Mesendoderm (in vitro differentiated cells): Measurements from ENCODE around the gene NADSYN1.
A peak's percentile ranks its signal among the peaks of the same experiment; 100 is the strongest.

Experiments
- DNase-seq: peaks from one replicate; pipeline ENCODE4 v3.0.0; 2013
- H2AK5ac ChIP-seq: 2 replicates; pipeline ENCODE4 v1.6.1; 2013; ENCODE audit warnings: low read length, inconsistent platforms
- H2BK120ac ChIP-seq: 2 replicates; pipeline ENCODE4 v1.6.1; 2013; ENCODE audit warnings: low read depth, mild to moderate bottlenecking, low read length, moderate library complexity, mixed read lengths
- H2BK15ac ChIP-seq: replicated peaks from 2 replicates; pipeline ENCODE4 v1.6.1; 2013; ENCODE audit warnings: low read depth, mild to moderate bottlenecking, moderate library complexity
- H2BK5ac ChIP-seq: 2 replicates; pipeline ENCODE4 v1.6.1; 2013; ENCODE audit warnings: low read length, inconsistent platforms
- H3K18ac ChIP-seq: 2 replicates; pipeline ENCODE4 v1.6.1; 2013; ENCODE audit warnings: mild to moderate bottlenecking, low read length, mixed read lengths
- H3K23ac ChIP-seq: one replicate; pipeline ENCODE4 v1.6.1; 2013; ENCODE audit warnings: low read length
- H3K27ac ChIP-seq: 2 replicates; pipeline ENCODE4 v1.5.1; 2013; ENCODE audit warnings: low read depth, mild to moderate bottlenecking, inconsistent platforms, low read length, moderate library complexity
- H3K27me3 ChIP-seq: 2 replicates; pipeline ENCODE4 v1.6.1; 2013; ENCODE audit warnings: low read length, control low read depth, mild to moderate bottlenecking, inconsistent platforms; ENCODE audit not compliant: insufficient read depth, poor library complexity
- H3K36me3 ChIP-seq: 2 replicates; pipeline ENCODE4 v1.6.1; 2013; ENCODE audit warnings: low read length, inconsistent platforms; ENCODE audit not compliant: control insufficient read depth, insufficient read depth
- H3K4ac ChIP-seq: one replicate; pipeline ENCODE4 v1.6.1; 2013; ENCODE audit warnings: low read depth, mild to moderate bottlenecking, low read length, moderate library complexity
- H3K4me1 ChIP-seq: 2 replicates; pipeline ENCODE4 v1.6.1; 2013; ENCODE audit warnings: low read depth, low read length, inconsistent platforms; ENCODE audit not compliant: control insufficient read depth
- H3K4me2 ChIP-seq: 2 replicates; pipeline ENCODE4 v1.6.1; 2013; ENCODE audit warnings: low read length
- H3K4me3 ChIP-seq: 2 replicates; pipeline ENCODE4 v1.5.1; 2013; ENCODE audit warnings: mild to moderate bottlenecking, low read length
- H3K56ac ChIP-seq: one replicate; pipeline ENCODE4 v1.6.1; 2013; ENCODE audit warnings: low read length
- H3K79me1 ChIP-seq: 2 replicates; pipeline ENCODE4 v1.6.1; 2013; ENCODE audit warnings: low read length, inconsistent platforms
- H3K79me2 ChIP-seq: 2 replicates; pipeline ENCODE4 v1.6.1; 2013; ENCODE audit warnings: mild to moderate bottlenecking, low read length; ENCODE audit not compliant: control insufficient read depth, insufficient read depth
- H3K9ac ChIP-seq: 2 replicates; pipeline ENCODE4 v1.6.1; 2013; ENCODE audit warnings: low read length, inconsistent platforms
- H4K5ac ChIP-seq: one replicate; pipeline ENCODE4 v1.6.1; 2013; ENCODE audit warnings: low read length
- H4K8ac ChIP-seq: one replicate; pipeline ENCODE4 v1.6.1; 2013; ENCODE audit warnings: low read depth, mild to moderate bottlenecking, control low read depth, low read length, moderate library complexity
- WGBS: extraction: QIAGEN DNeasy Blood & Tissue Kit; methylation state at CpG from one replicate; pipeline ENCODE4 v1.1.7; 2013; ENCODE audit warnings: low lambda C conversion rate, missing lambda C conversion rate; ENCODE audit not compliant: insufficient coverage; ENCODE audit errors: extremely low coverage; 5-methylcytosine and 5-hydroxymethylcytosine counted together

Gene NADSYN1

GRCh38 chr11:71453918-71454304, 908 bp downstream of the NADSYN1 start:
- no peak overlapping the region for H2BK15ac ChIP-seq
- no peak overlapping the region for H3K4ac ChIP-seq
- peak overlapping the region; percentile 73 for H3K4me2 ChIP-seq
- H4K5ac ChIP-seq, result no peak overlapping the region
- H3K18ac ChIP-seq, result no peak overlapping the region
- no peaks in the 10 kb centered on the region for H3K27me3 ChIP-seq
- H3K4me3 ChIP-seq, result no peak overlapping the region
- peaks cover 1% of the 10 kb centered on the region for H3K36me3 ChIP-seq
- no peak overlapping the region for H3K27ac ChIP-seq
- no CpG with 5 or more reads among the region's 7 CpGs for WGBS
- no peaks in the 10 kb centered on the region for H3K4me1 ChIP-seq
- peaks cover 4% of the 10 kb centered on the region for H3K79me1 ChIP-seq
- H3K56ac ChIP-seq, result no peak overlapping the region
- no peak overlapping the region for H2AK5ac ChIP-seq
- peaks cover 6% of the 10 kb centered on the region for H3K79me2 ChIP-seq
- H2BK120ac ChIP-seq, result no peak overlapping the region
- H4K8ac ChIP-seq, result no peak overlapping the region
- H2BK5ac ChIP-seq, result no peak overlapping the region
- peak overlapping the region; percentile 17 for H3K9ac ChIP-seq
- no peak for DNase-seq
- no peak overlapping the region for H3K23ac ChIP-seq

GRCh38 chr11:71454470-71455113, 1.6 kb downstream of the NADSYN1 start:
- Histone ChIP-seq H3K56ac (no peak overlapping the region), H3K23ac (no peak overlapping the region), H2BK120ac (no peak overlapping the region), H3K18ac (no peak overlapping the region), H3K4me1 (no peaks in the 10 kb centered on the region), H3K4ac (no peak overlapping the region), H3K4me3 (no peak overlapping the region), H4K5ac (no peak overlapping the region), H4K8ac (no peak overlapping the region), H3K36me3 (peaks cover 1% of the 10 kb centered on the region), H3K9ac (no peak overlapping the region), H2BK5ac (no peak overlapping the region), H3K27ac (no peak overlapping the region), H3K79me2 (no peaks in the 10 kb centered on the region), H3K4me2 (no peak overlapping the region), H2BK15ac (no peak overlapping the region), H3K27me3 (no peaks in the 10 kb centered on the region), H3K79me1 (peaks cover 4% of the 10 kb centered on the region), H2AK5ac (no peak overlapping the region)
- WGBS, result no CpG with 5 or more reads among the region's 7 CpGs
- DNase-seq, result no peak

- H3K27ac ChIP-seq, result no peak overlapping the region
- H2BK120ac ChIP-seq, result no peak overlapping the region
- no peaks in the 10 kb centered on the region for H3K79me2 ChIP-seq
- DNase-seq, result no peak
- H3K4me2 ChIP-seq, result no peak overlapping the region
- no peak overlapping the region for H3K23ac ChIP-seq
- H2BK15ac ChIP-seq, result no peak overlapping the region
- H3K36me3 ChIP-seq, result peaks cover 4% of the 10 kb centered on the region
- no peak overlapping the region for H3K4ac ChIP-seq
- H2BK5ac ChIP-seq, result no peak overlapping the region
- no peak overlapping the region for H3K18ac ChIP-seq
- no peak overlapping the region for H3K4me3 ChIP-seq
- peaks cover 4% of the 10 kb centered on the region for H3K79me1 ChIP-seq
- H3K9ac ChIP-seq, result no peak overlapping the region
- H4K8ac ChIP-seq, result no peak overlapping the region
- no peak overlapping the region for H3K56ac ChIP-seq
- H3K4me1 ChIP-seq, result no peaks in the 10 kb centered on the region
- H4K5ac ChIP-seq, result no peak overlapping the region
- no CpG with 5 or more reads among the region's 8 CpGs for WGBS
- H2AK5ac ChIP-seq, result no peak overlapping the region
- no peaks in the 10 kb centered on the region for H3K27me3 ChIP-seq
These were observed 3.3 kb downstream of the NADSYN1 start for GRCh38 chr11:71456294-71456693.

GRCh38 chr11:71456831-71457230, 3.8 kb downstream of the NADSYN1 start:
- Histone ChIP-seq H3K27ac (no peak overlapping the region), H3K4me2 (no peak overlapping the region), H4K8ac (no peak overlapping the region), H3K18ac (no peak overlapping the region), H3K36me3 (peaks cover 4% of the 10 kb centered on the region), H2BK5ac (no peak overlapping the region), H4K5ac (no peak overlapping the region), H3K79me2 (no peaks in the 10 kb centered on the region), H2AK5ac (no peak overlapping the region), H2BK120ac (no peak overlapping the region), H3K27me3 (no peaks in the 10 kb centered on the region), H3K4me3 (no peak overlapping the region), H3K9ac (no peak overlapping the region), H3K4ac (no peak overlapping the region), H3K4me1 (no peaks in the 10 kb centered on the region), H3K56ac (no peak overlapping the region), H3K79me1 (peaks cover 4% of the 10 kb centered on the region), H3K23ac (no peak overlapping the region), H2BK15ac (no peak overlapping the region)
- no CpG with 5 or more reads among the region's 10 CpGs for WGBS
- DNase-seq, result no peak

GRCh38 chr11:71458146-71459070, 5.4 kb downstream of the NADSYN1 start:
- H2BK120ac ChIP-seq, result no peak overlapping the region
- H3K4ac ChIP-seq, result no peak overlapping the region
- H2AK5ac ChIP-seq, result no peak overlapping the region
- H3K79me1 ChIP-seq, result peaks cover 4% of the 10 kb centered on the region
- H4K8ac ChIP-seq, result no peak overlapping the region
- H3K56ac ChIP-seq, result no peak overlapping the region
- H3K36me3 ChIP-seq, result peaks cover 4% of the 10 kb centered on the region
- no peak overlapping the region for H2BK5ac ChIP-seq
- no peaks in the 10 kb centered on the region for H3K27me3 ChIP-seq
- no peaks in the 10 kb centered on the region for H3K79me2 ChIP-seq
- DNase-seq, result no peak
- no peak overlapping the region for H3K4me2 ChIP-seq
- H3K4me1 ChIP-seq, result no peaks in the 10 kb centered on the region
- no peak overlapping the region for H3K18ac ChIP-seq
- H2BK15ac ChIP-seq, result no peak overlapping the region
- no peak overlapping the region for H3K9ac ChIP-seq
- no peak overlapping the region for H3K23ac ChIP-seq
- H3K27ac ChIP-seq, result no peak overlapping the region
- no peak overlapping the region for H4K5ac ChIP-seq
- WGBS, result no CpG with 5 or more reads among the region's 26 CpGs
- H3K4me3 ChIP-seq, result no peak overlapping the region
